Measurements from ENCODE around the gene PSMA7. TPM values are rescaled to one million over a fixed set of nuclear protein-coding genes. Genes with fewer than 3 reads are reported as not detected.

The PSMA7 gene
- total and polyA plus RNA-seq, 2 of the 8 experiments (the other 6 are each of a cell fraction or from before 2014, with no cell fraction given), result 361 to 648 TPM

DNA sequence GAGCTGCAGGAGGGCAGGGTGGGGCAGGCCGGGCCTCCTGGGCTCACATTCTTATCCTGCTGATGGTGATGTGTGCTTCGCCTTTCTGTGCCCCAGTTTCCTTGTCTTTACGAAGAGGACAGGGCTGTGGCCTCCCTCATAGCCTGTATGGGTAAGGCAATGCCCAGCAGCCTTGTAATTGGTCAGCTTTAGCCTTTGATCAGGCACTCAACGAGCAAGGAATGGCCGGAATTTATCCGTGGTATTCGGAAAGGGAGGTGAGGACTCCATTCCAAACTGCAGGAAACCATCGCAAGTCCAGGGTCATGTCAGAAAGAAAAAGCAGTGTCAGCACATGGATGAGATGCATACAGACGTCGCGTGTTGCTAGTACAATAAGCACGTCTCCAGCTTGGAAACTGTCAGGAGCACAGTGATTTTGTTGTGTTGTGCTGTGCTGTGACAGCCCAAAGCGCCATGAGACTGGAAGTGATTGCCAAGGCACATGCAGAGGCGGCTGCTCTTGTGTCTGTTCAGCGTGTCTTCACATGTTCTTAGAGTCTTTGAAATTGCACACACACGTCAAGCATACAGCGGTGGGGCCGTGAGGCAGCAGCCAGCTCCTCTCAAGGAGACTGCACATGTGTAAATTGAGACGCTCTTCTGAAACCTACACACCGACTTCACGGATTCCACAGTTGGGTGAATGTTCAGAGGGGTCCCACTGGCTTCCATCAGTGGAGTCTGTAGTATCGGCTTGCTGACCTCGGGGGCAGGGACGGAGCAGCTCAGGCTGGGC is 6.5 kb upstream of the PSMA7 start:
- Histone ChIP-seq H4K20me1 (replicated peaks in 1 of 2; ENCODE audit: control insufficient read depth in 1 of 2, insufficient read depth in 2 of 2, low read length in 2 of 2) (peaks cover 52 to 64% of the 10 kb centered on the region in 2 experiments), H2AFZ (ENCODE audit: low read length) (no peak overlapping the region), H3K27ac (ENCODE audit: low read depth, low read length) (no peak overlapping the region), H2AK5ac (ENCODE audit: low read depth, low read length) (peak overlapping the region; percentile 67; the same call in 1 of the 2 replicates), H3K4me1 (replicated peaks in 1 of 4; ENCODE audit: control insufficient read depth in 3 of 4, insufficient read depth in 4 of 4, low read length in 3 of 4) (peaks cover 0 to 17% (median 8%) of the 10 kb centered on the region in 4 experiments; a peak in 6 of 7 replicates), H2BK15ac (ENCODE audit: low read length) (no peak overlapping the region), H3K18ac (ENCODE audit: extremely low read depth, low read length) (no peak overlapping the region), H3K56ac (replicated peaks; ENCODE audit: insufficient read length, low read depth, low read length) (no peak overlapping the region), H2BK20ac (ENCODE audit: low read length) (no peak overlapping the region), H2BK120ac (replicated peaks; ENCODE audit: low read depth, low read length) (no peak overlapping the region), H4K5ac (ENCODE audit: insufficient read length, low read depth, low read length) (no peak overlapping the region), H3K9ac (replicated peaks in 1 of 4; ENCODE audit: extremely low read depth in 1 of 4, low read depth in 3 of 4, low read length in 3 of 4) (no peak overlapping the region), H3K14ac (ENCODE audit: insufficient read length) (no peak overlapping the region), H3K4me3 (ENCODE audit: extremely low read depth in 1 of 4, insufficient read depth in 2 of 4, low read depth in 3 of 4, low read length in 4 of 4) (no peak overlapping the region), H3K9me3 (ENCODE audit: insufficient read depth in 2 of 2, low read depth in 1 of 2, low read length in 1 of 2) (no peaks in the 10 kb centered on the region; a peak in 1 of 4 replicates), H2BK5ac (ENCODE audit: low read depth, low read length) (peak overlapping the region; percentile 9; the same call in 1 of the 2 replicates), H3K23ac (ENCODE audit: insufficient read length) (no peak overlapping the region), H3K4ac (replicated peaks; ENCODE audit: insufficient read length, low read depth, low read length) (no peak overlapping the region), H3K27me3 (replicated peaks in 1 of 4; ENCODE audit: control insufficient read depth in 3 of 4, extremely low read depth in 1 of 4, insufficient read depth in 3 of 4, low read length in 3 of 4) (no peaks in the 10 kb centered on the region), H3K23me2 (ENCODE audit: low read depth, low read length) (no peaks in the 10 kb centered on the region), H2BK12ac (ENCODE audit: low read depth, low read length) (0 out of 2 replicates have a peak overlapping the region, but pooled peaks have one; percentile 31), H4K8ac (ENCODE audit: extremely low read depth, insufficient read depth, low read length) (0 out of 2 replicates have a peak overlapping the region, but pooled peaks have one; percentile 11), H3K4me2 (ENCODE audit: insufficient read depth in 1 of 2, low read depth in 2 of 2, low read length in 2 of 2) (peak overlapping the region in 1 of 2 experiments; percentile 40; a peak in 1 of 4 replicates), H3K79me2 (ENCODE audit: control insufficient read depth in 1 of 2, insufficient read depth in 2 of 2, low read length in 2 of 2) (peaks cover 58 to 99% of the 10 kb centered on the region in 2 experiments), H3K36me3 (ENCODE audit: control insufficient read depth in 2 of 4, insufficient read depth in 4 of 4, low read length in 3 of 4) (peaks cover 0 to 11% (median 8%) of the 10 kb centered on the region in 4 experiments; a peak in 6 of 8 replicates), H3K79me1 (ENCODE audit: low read depth, low read length) (peaks cover 59% of the 10 kb centered on the region), H4K91ac (replicated peaks; ENCODE audit: insufficient read length, low read length) (no peak overlapping the region)
- ChIA-PET POLR2A (ENCODE audit: partially characterized antibody) (interaction anchor here (0.6 to 1.6 kb wide), 4 partner anchors 10 to 83 kb away, joined by 3 to 5 read pairs (median 4); no protein-coding TSS in a partner anchor), CTCF (ENCODE audit: partially characterized antibody) (interaction anchor here (1.1 kb wide), 1 partner anchor 14 kb away, joined by 3 read pairs; no protein-coding TSS in a partner anchor)
- 79% methylated on average over 24 of the region's 24 CpGs; no CpG with 5 or more reads in 1 of the 2 experiments for WGBS, 2 experiments (ENCODE audit: extremely low coverage in 1 of 2, insufficient coverage in 1 of 2, insufficient read length in 1 of 2, insufficient replicate concordance in 2 of 2, low coverage in 1 of 2, low lambda C conversion rate in 2 of 2, missing lambda C conversion rate in 1 of 2)
- DNase-seq (ENCODE audit: low read depth in 1 of 2, low spot score in 2 of 2) (no peak), FAIRE-seq (no peak)
- TF ChIP-seq KDM4A (IDR thresholded peaks at IDR 0.05; ENCODE audit: low read depth, low read length, severe bottlenecking) (no peak), SP1 (IDR thresholded peaks at IDR 0.05; ENCODE audit: low read depth, low read length) (no peak), TEAD4 (IDR thresholded peaks at IDR 0.05; ENCODE audit: low read depth, low read length) (peak; percentile 93; the same call in 1 of the 2 replicates), TBP (IDR thresholded peaks at IDR 0.05; ENCODE audit: low read depth, low read length) (no peak), NRF1 (IDR thresholded peaks at IDR 0.05; ENCODE audit: low read depth, low read length) (no peak), CBX5 (IDR thresholded peaks at IDR 0.05; ENCODE audit: low read depth, low read length) (no peak), GABPA (IDR thresholded peaks at IDR 0.05; ENCODE audit: borderline replicate concordance, insufficient read depth, low read length) (no peak), RXRA (IDR thresholded peaks at IDR 0.05; ENCODE audit: insufficient read depth, low read depth, low read length) (no peak), CREB1 (IDR thresholded peaks at IDR 0.05) (no peak), TAF7 (optimal IDR thresholded peaks at IDR 0.05; ENCODE audit: borderline replicate concordance, low read depth, low read length) (no peak)
- TF ChIP-seq, protein P1, sequence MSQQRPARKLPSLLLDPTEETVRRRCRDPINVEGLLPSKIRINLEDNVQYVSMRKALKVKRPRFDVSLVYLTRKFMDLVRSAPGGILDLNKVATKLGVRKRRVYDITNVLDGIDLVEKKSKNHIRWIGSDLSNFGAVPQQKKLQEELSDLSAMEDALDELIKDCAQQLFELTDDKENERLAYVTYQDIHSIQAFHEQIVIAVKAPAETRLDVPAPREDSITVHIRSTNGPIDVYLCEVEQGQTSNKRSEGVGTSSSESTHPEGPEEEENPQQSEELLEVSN (IDR thresholded peaks at IDR 0.05), result no peak
